Adrenal gland (tissue), 5 donors: ENCODE results near the gene SDK2.

ENCODE experiments used
- CTCF ChIP-seq, 6 experiments: fragments of 450-650 bp in 4 of 6; fragments of 200-600 bp in 2 of 6; sonication (generic) in 1 of 6; IDR thresholded peaks; 1 replicate in 5 of 6; 2 replicates in 1 of 6; pipeline versions ENCODE4 v1.5.1 to v1.8.0; 2016 to 2021; ENCODE audit warnings: antibody characterized with exemption in 6 of 6, mild to moderate bottlenecking in 2 of 6, moderate library complexity in 1 of 6
- POLR2A ChIP-seq, 2 donors: fragments of 450-650 bp; IDR thresholded peaks; one replicate each; pipeline ENCODE4 v1.6.1; 2017; ENCODE audit warnings: antibody characterized with exemption in 2 of 2, mild to moderate bottlenecking in 2 of 2, moderate library complexity in 1 of 2
- donor health status: DM: no; HTN: no; CAD: no.

- no peak for TF ChIP-seq CTCF (IDR thresholded peaks at IDR 0.05)
- no peak for TF ChIP-seq POLR2A (IDR thresholded peaks at IDR 0.05)
Measured at GRCh38 chr17:73495641-73496040, 148.6 kb downstream of the SDK2 start.
